ENCODE results near the gene EBP.
"Not testable (repeated sequence)": the region's sequence is repeated elsewhere in the genome, so short reads cannot be mapped to it uniquely, and the experiment has no call there.

The EBP gene

DNA sequence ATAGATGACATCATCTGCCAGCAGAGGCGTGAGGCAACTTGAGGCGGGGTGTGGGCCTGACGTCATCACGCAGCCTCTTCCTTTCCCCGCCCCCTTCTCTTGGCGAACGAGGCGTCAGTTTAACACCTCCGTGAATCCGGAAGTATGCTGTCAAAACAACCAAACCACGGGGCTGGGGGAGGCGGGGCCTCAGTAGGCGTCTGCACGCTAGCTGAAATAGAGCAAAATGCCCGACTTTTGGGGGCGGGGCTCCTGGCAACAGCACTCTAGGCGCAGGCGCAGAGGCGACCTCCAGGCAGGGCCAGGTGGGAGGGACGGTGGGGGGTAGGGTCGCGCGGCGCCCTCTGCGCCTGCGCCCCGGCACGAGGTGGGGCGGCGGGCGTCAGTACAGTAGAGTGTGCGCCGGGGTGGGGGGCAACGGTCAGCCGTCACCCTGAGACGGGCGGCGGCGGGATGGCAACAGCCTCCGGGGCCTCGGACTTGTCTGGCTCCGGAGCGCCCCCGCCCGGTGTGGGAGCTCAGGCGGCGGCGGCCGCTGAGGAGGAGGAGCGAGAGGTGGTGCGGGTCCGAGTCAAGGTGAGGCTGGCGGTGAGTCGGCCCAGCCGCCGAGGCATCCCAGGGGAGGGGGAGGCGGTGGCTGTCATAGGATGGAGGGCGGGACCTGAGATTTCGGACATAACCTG, 17.9 kb downstream of the EBP start, which contains the start of gene TBC1D25:
Gene TBC1D25, plus strand, starts transcription at position 370 of the 683 bp plus-strand sequence. Its CDS starts 84 bp downstream, at position 454.
- peak; percentile 97 for DNase-seq (ENCODE audit: low read depth)
- TF ChIP-seq POLR2A (IDR thresholded peaks at IDR 0.05; ENCODE audit: extremely low read depth, insufficient read length) = peak; percentile 55
- TF ChIP-seq, protein P1, sequence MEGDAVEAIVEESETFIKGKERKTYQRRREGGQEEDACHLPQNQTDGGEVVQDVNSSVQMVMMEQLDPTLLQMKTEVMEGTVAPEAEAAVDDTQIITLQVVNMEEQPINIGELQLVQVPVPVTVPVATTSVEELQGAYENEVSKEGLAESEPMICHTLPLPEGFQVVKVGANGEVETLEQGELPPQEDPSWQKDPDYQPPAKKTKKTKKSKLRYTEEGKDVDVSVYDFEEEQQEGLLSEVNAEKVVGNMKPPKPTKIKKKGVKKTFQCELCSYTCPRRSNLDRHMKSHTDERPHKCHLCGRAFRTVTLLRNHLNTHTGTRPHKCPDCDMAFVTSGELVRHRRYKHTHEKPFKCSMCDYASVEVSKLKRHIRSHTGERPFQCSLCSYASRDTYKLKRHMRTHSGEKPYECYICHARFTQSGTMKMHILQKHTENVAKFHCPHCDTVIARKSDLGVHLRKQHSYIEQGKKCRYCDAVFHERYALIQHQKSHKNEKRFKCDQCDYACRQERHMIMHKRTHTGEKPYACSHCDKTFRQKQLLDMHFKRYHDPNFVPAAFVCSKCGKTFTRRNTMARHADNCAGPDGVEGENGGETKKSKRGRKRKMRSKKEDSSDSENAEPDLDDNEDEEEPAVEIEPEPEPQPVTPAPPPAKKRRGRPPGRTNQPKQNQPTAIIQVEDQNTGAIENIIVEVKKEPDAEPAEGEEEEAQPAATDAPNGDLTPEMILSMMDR (IDR thresholded peaks at IDR 0.05; ENCODE audit: low read depth, low read length) = peak; percentile 29
- peak; percentile 36; the same call in 1 of the 2 replicates for TF ChIP-seq MYC (IDR thresholded peaks at IDR 0.05; ENCODE audit: low read depth, low read length)
- TF ChIP-seq, protein P2, sequence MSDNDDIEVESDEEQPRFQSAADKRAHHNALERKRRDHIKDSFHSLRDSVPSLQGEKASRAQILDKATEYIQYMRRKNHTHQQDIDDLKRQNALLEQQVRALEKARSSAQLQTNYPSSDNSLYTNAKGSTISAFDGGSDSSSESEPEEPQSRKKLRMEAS (IDR thresholded peaks at IDR 0.05; ENCODE audit: low read depth, low read length) = peak; percentile 67
- H3K4me3 ChIP-seq (ENCODE audit: low read depth, low read length) = peak within 1 kb of the TSS; percentile 61

DNA sequence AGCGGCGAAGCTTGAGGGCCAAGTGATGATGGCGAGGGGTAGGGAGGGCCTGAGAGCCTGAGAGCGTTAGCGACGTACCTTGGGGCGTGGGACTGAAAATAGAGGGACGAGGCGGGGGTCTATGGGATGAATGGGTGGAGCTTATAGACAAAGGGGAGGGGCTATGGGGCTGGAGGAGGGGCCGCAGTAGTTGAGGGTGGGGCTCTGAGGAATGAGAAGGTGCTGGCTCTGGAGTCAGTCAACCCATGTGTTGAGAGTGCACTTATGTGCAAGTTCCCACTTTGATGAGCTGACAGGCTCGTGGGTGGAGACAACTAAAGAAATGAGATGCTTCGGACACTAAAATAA, 18.4 kb downstream of the EBP start:
- TF ChIP-seq POLR2A (IDR thresholded peaks at IDR 0.05; ENCODE audit: extremely low read depth, insufficient read length) (no peak), MYC (IDR thresholded peaks at IDR 0.05; ENCODE audit: low read depth, low read length) (no peak)
- TF ChIP-seq, protein P2 (IDR thresholded peaks at IDR 0.05; ENCODE audit: low read depth, low read length) = no peak
- TF ChIP-seq, protein P1 (IDR thresholded peaks at IDR 0.05; ENCODE audit: low read depth, low read length) = no peak
- no peak for DNase-seq (ENCODE audit: low read depth)
- peak overlapping the region; percentile 61 for H3K4me3 ChIP-seq (ENCODE audit: low read depth, low read length)

DNA sequence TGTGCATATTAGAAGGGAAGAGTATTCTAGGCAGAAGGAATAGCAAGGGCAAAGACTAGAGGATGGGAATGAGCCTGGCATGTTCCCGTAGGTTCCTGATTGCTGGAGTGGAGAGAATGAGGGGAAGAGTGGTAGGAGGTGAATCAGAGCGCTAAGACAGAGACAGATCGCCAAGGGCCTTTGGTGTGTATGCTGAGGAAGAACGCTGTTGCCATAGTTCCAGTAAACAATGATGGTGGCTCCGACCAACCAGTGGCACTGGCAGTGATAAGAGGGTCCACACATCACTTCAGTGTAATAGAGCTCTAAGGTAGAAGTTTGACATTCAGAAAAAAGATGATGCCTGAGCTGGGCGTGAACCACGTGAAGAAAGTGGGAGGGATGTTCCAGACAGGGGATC, 18.9 kb downstream of the EBP start:
- peak overlapping the region; percentile 61 for H3K4me3 ChIP-seq (ENCODE audit: low read depth, low read length)
- DNase-seq (ENCODE audit: low read depth) = no peak
- TF ChIP-seq, protein P1 (IDR thresholded peaks at IDR 0.05; ENCODE audit: low read depth, low read length) = no peak
- no peak for TF ChIP-seq MYC (IDR thresholded peaks at IDR 0.05; ENCODE audit: low read depth, low read length)
- TF ChIP-seq, protein P2 (IDR thresholded peaks at IDR 0.05; ENCODE audit: low read depth, low read length) = no peak
- TF ChIP-seq POLR2A (IDR thresholded peaks at IDR 0.05; ENCODE audit: extremely low read depth, insufficient read length) = no peak

DNA sequence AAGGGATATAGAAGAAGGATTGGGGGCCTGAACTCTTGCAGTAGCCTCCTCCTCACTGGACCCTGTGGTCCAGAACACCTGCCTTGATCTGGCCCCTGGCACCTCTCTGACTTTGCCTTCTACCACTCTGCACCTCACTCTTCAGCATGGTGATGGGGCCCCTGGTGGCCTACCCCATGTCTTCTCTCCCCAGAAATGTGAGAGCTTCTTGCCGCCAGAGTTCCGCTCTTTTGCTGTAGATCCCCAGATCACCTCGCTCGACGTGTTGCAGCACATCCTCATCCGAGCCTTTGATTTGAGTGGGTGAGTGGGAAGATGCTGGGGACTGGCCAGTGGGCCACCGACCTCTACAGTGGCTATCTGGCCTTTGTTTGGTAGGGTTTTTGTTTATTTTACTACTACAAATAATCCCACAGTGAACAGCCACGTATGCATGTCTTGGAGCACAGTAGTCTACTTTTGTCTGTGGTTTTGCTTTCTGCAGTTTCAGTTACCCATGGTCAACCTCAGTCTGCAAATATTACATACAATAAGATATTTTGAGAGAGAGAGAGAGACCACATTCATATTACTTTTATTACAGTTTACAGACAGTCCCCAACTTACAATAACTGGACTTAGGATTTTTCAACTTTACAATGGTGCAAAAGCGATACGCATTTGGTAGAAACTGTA, 19.7 kb downstream of the EBP start:
- TF ChIP-seq MYC (IDR thresholded peaks at IDR 0.05; ENCODE audit: low read depth, low read length) = no peak
- TF ChIP-seq, protein P1 (IDR thresholded peaks at IDR 0.05; ENCODE audit: low read depth, low read length) = no peak
- TF ChIP-seq, protein P2 (IDR thresholded peaks at IDR 0.05; ENCODE audit: low read depth, low read length) = no peak
- H3K4me3 ChIP-seq (ENCODE audit: low read depth, low read length) = no peak overlapping the region
- no peak for DNase-seq (ENCODE audit: low read depth)

DNA sequence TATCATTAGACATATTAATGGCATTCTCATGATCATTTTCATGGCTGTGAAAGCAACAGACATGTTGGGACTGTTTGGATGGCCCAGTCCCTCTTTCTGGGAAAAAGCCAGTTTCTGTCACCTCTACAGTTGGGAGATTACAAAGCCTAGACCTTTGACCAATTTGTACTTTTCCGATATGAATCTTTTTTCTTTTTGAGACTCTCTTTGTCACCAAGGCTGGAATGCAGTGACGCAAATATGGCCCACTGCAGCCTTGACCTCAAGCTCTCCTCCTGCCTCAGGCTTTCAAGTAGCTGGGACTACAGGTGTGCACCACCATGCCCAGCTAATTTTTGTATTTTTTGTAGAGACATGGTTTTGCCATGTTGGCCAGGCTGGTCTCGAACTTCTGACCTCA, 27.3 kb downstream of the EBP start:
- no peak for DNase-seq (ENCODE audit: low read depth)
- TF ChIP-seq, protein P2 (IDR thresholded peaks at IDR 0.05; ENCODE audit: low read depth, low read length) = no peak
- no peak for TF ChIP-seq MYC (IDR thresholded peaks at IDR 0.05; ENCODE audit: low read depth, low read length)
- TF ChIP-seq POLR2A (IDR thresholded peaks at IDR 0.05; ENCODE audit: extremely low read depth, insufficient read length) = no peak
- TF ChIP-seq, protein P1 (IDR thresholded peaks at IDR 0.05; ENCODE audit: low read depth, low read length) = no peak

DNA sequence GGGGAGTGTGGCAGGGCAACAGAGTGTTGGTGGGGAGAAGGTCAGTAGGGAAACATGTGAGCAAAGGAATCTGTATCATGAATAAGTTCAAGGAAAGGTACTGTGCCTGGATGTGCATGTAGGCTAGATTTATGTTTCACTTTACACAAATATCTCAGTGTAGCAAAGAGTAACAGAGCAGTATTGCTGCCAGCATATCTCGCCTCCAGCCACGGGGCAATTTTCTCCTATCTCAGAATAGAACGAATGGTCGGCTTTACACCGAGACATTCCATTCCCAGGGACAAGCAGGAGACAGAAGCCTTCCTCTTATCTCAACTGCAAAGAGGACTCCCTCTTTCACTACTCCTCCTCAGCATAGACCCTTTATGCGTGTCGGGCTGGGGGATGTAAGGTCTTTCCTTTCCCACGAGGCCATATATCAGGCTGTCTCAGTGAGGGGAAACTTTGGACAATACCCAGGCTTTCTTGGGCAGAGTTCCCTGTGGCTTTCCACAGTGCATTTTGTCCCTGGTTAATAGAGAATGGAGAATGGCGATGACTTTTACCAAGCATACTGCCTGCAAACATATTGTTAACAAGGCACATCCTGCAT, 34.2 kb downstream of the EBP start:
- DNase-seq (ENCODE audit: low read depth); H3K4me3 ChIP-seq (ENCODE audit: low read depth, low read length): not testable (repeated sequence)

More for the DNA sequence above, 27.3 kb downstream of the EBP start:
- no peak overlapping the region for H3K4me3 ChIP-seq (ENCODE audit: low read depth, low read length)

Measured in NB4 (cell line).